Measurements from ENCODE around the gene CRYAB. TPM values are rescaled to one million over a fixed set of nuclear protein-coding genes. Genes with fewer than 3 reads are reported as not detected.

Gene CRYAB
- total and polyA plus RNA-seq, 9 donors, result 22.7 to 301 (median 72.5) TPM

- peaks cover 10% of the 10 kb centered on the region for H3K4me1 ChIP-seq (ENCODE audit: insufficient read depth)
- TF ChIP-seq EP300 (IDR thresholded peaks at IDR 0.05), result no peak
- no peak for TF ChIP-seq POLR2A (IDR thresholded peaks at IDR 0.05)
- no peak for TF ChIP-seq CTCF (IDR thresholded peaks at IDR 0.05)
- no peaks in the 10 kb centered on the region for H3K9me3 ChIP-seq
- no peaks in the 10 kb centered on the region for H3K27me3 ChIP-seq
- no peak for DNase-seq
- H3K27ac ChIP-seq, result peak overlapping the region; percentile 68 to 85
- intact Hi-C loops (cut with DNase I), result loop anchor here in 1 of 4 donors (5.0 kb wide), 1 partner anchor 42 kb away; no protein-coding TSS in a partner anchor
- H3K36me3 ChIP-seq, result no peaks in the 10 kb centered on the region
- H3K4me3 ChIP-seq, result no peak overlapping the region
Measured at GRCh38 chr11:111923951-111924350, 12.4 kb upstream of the CRYAB start.

GRCh38 chr11:111923351-111923788 is 11.8 kb upstream of the CRYAB start:
- H3K27ac ChIP-seq, result peak overlapping the region; percentile 68 to 85
- peaks cover 13% of the 10 kb centered on the region for H3K4me1 ChIP-seq (ENCODE audit: insufficient read depth)
- H3K9me3 ChIP-seq, result no peaks in the 10 kb centered on the region
- intact Hi-C loops (cut with DNase I), result loop anchor here in 1 of 4 donors (5.0 kb wide), 1 partner anchor 41 kb away; no protein-coding TSS in a partner anchor
- H3K4me3 ChIP-seq, result no peak overlapping the region
- WGBS, 3 donors, result 9 to 14% (median 12%) methylated on average over 5 of the region's 5 CpGs
- H3K27me3 ChIP-seq, result no peaks in the 10 kb centered on the region
- no peak for DNase-seq
- H3K36me3 ChIP-seq, result no peaks in the 10 kb centered on the region
- no peak for TF ChIP-seq POLR2A (IDR thresholded peaks at IDR 0.05)
- TF ChIP-seq EP300 (IDR thresholded peaks at IDR 0.05), result no peak
- TF ChIP-seq CTCF (IDR thresholded peaks at IDR 0.05), result no peak

- Histone ChIP-seq H3K27me3 (no peaks in the 10 kb centered on the region), H3K9me3 (no peaks in the 10 kb centered on the region), H3K27ac (peak overlapping the region; percentile 68 to 85), H3K4me3 (no peak overlapping the region), H3K36me3 (no peaks in the 10 kb centered on the region), H3K4me1 (ENCODE audit: insufficient read depth) (peaks cover 13% of the 10 kb centered on the region)
- peak in 3 of 5 donors; percentile 53 to 84 (median 67) for DNase-seq
- WGBS, 3 donors, result 1 to 9% (median 3%) methylated on average over 2 of the region's 2 CpGs
- TF ChIP-seq EP300 (IDR thresholded peaks at IDR 0.05), result no peak
- TF ChIP-seq POLR2A (IDR thresholded peaks at IDR 0.05), result no peak
- TF ChIP-seq CTCF (IDR thresholded peaks at IDR 0.05), result peak in 1 of 3 donors; percentile 28
- intact Hi-C loops (cut with DNase I), result loop anchor here in 1 of 4 donors (5.0 kb wide), 1 partner anchor 41 kb away; no protein-coding TSS in a partner anchor
Measured at GRCh38 chr11:111922803-111923202, 11.2 kb upstream of the CRYAB start.

- Histone ChIP-seq H3K4me1 (ENCODE audit: insufficient read depth) (peaks cover 13% of the 10 kb centered on the region), H3K9me3 (no peaks in the 10 kb centered on the region), H3K36me3 (no peaks in the 10 kb centered on the region), H3K27me3 (no peaks in the 10 kb centered on the region), H3K4me3 (no peak overlapping the region), H3K27ac (no peak overlapping the region)
- DNase-seq, result no peak
- TF ChIP-seq CTCF (IDR thresholded peaks at IDR 0.05) (no peak), EP300 (IDR thresholded peaks at IDR 0.05) (no peak), POLR2A (IDR thresholded peaks at IDR 0.05) (no peak)
- intact Hi-C loops (cut with DNase I), result loop anchor here in 1 of 4 donors (5.0 kb wide), 1 partner anchor 39 kb away; no protein-coding TSS in a partner anchor
- 89 to 94% (median 93%) methylated on average over 7 of the region's 7 CpGs for WGBS, 3 donors
Measured at GRCh38 chr11:111921541-111922230, 10.1 kb upstream of the CRYAB start.

Measured in ovary (tissue), 9 donors.